Stimulated activated naive CD8-positive, alpha-beta T cell treated with anti-CD3 and anti-CD28 coated beads, Interleukin-15, Interleukin-2, amounts not matched to agents 100 ng/mL and 50 ng/mL, for 24 hours (primary cell): Measurements from ENCODE around the gene DNAJC28.
"Not testable (repeated sequence)": the region's sequence is repeated elsewhere in the genome, so short reads cannot be mapped to it uniquely, and the experiment has no call there.

Experiments used
- H3K27ac Mint-ChIP-seq: one replicate; pipeline ENCODE4 v1.8.0; 2021; ENCODE audit warnings: mild to moderate bottlenecking, mixed read lengths
- H3K27me3 Mint-ChIP-seq: one replicate; pipeline ENCODE4 v1.8.0; 2021; ENCODE audit warnings: mixed read lengths
- H3K36me3 Mint-ChIP-seq: one replicate; pipeline ENCODE4 v1.8.0; 2021; ENCODE audit warnings: low read depth, mixed read lengths
- H3K4me1 Mint-ChIP-seq: one replicate; pipeline ENCODE4 v1.8.0; 2021; ENCODE audit warnings: low read depth, mixed read lengths
- H3K4me3 Mint-ChIP-seq: one replicate; pipeline ENCODE4 v1.8.0; 2021; ENCODE audit warnings: mild to moderate bottlenecking, mixed read lengths
- H3K9me3 Mint-ChIP-seq: one replicate; pipeline ENCODE4 v1.8.0; 2021; ENCODE audit warnings: mixed read lengths

Gene DNAJC28

GRCh38 chr21:33469183-33469582 is 22.3 kb downstream of the DNAJC28 start:
- not testable (repeated sequence) for H3K4me1 Mint-ChIP-seq, H3K9me3 Mint-ChIP-seq, H3K4me3 Mint-ChIP-seq, H3K27ac Mint-ChIP-seq, H3K27me3 Mint-ChIP-seq
- peaks cover 12% of the 10 kb centered on the region for H3K36me3 Mint-ChIP-seq

GRCh38 chr21:33461538-33462250 is 29.8 kb downstream of the DNAJC28 start:
- H3K36me3 Mint-ChIP-seq = peaks cover 10% of the 10 kb centered on the region

GRCh38 chr21:33458861-33459260 is 32.7 kb downstream of the DNAJC28 start:
- no peaks in the 10 kb centered on the region for H3K4me1 Mint-ChIP-seq
- H3K4me3 Mint-ChIP-seq = no peak overlapping the region
- no peaks in the 10 kb centered on the region for H3K9me3 Mint-ChIP-seq
- no peaks in the 10 kb centered on the region for H3K27me3 Mint-ChIP-seq
- H3K36me3 Mint-ChIP-seq = peaks cover 8% of the 10 kb centered on the region
- H3K27ac Mint-ChIP-seq = no peak overlapping the region

More at GRCh38 chr21:33461538-33462250, 29.8 kb downstream of the DNAJC28 start:
- H3K9me3 Mint-ChIP-seq = no peaks in the 10 kb centered on the region
- H3K27ac Mint-ChIP-seq = no peak overlapping the region
- H3K27me3 Mint-ChIP-seq = no peaks in the 10 kb centered on the region
- H3K4me1 Mint-ChIP-seq = no peaks in the 10 kb centered on the region
- H3K4me3 Mint-ChIP-seq = no peak overlapping the region

- no peak overlapping the region for H3K4me3 Mint-ChIP-seq
- no peak overlapping the region for H3K27ac Mint-ChIP-seq
- H3K9me3 Mint-ChIP-seq = no peaks in the 10 kb centered on the region
- peaks cover 8% of the 10 kb centered on the region for H3K36me3 Mint-ChIP-seq
- H3K4me1 Mint-ChIP-seq = peaks cover 4% of the 10 kb centered on the region
- H3K27me3 Mint-ChIP-seq = no peaks in the 10 kb centered on the region
These were observed 35.6 kb downstream of the DNAJC28 start for GRCh38 chr21:33455686-33456446.

- Mint-ChIP-seq H3K27ac (no peak overlapping the region), H3K27me3 (no peaks in the 10 kb centered on the region), H3K4me3 (no peak overlapping the region), H3K36me3 (peaks cover 4% of the 10 kb centered on the region), H3K9me3 (no peaks in the 10 kb centered on the region), H3K4me1 (peaks cover 4% of the 10 kb centered on the region)
These were observed 39.2 kb downstream of the DNAJC28 start for GRCh38 chr21:33452362-33452761.

GRCh38 chr21:33451634-33452071 is 39.9 kb downstream of the DNAJC28 start:
- Mint-ChIP-seq H3K27me3 (no peaks in the 10 kb centered on the region), H3K4me3 (no peak overlapping the region), H3K27ac (no peak overlapping the region)

GRCh38 chr21:33449616-33450015 is 41.9 kb downstream of the DNAJC28 start:
- H3K9me3 Mint-ChIP-seq = no peaks in the 10 kb centered on the region
- H3K27ac Mint-ChIP-seq = no peak overlapping the region
- H3K4me1 Mint-ChIP-seq = peaks cover 8% of the 10 kb centered on the region
- H3K36me3 Mint-ChIP-seq = peaks cover 4% of the 10 kb centered on the region
- no peaks in the 10 kb centered on the region for H3K27me3 Mint-ChIP-seq
- no peak overlapping the region for H3K4me3 Mint-ChIP-seq

More at GRCh38 chr21:33451634-33452071, 39.9 kb downstream of the DNAJC28 start:
- Mint-ChIP-seq H3K4me1 (peaks cover 4% of the 10 kb centered on the region), H3K9me3 (no peaks in the 10 kb centered on the region), H3K36me3 (peaks cover 4% of the 10 kb centered on the region)

- not testable (repeated sequence) for H3K27ac Mint-ChIP-seq, H3K36me3 Mint-ChIP-seq, H3K4me3 Mint-ChIP-seq
These were observed 44.9 kb downstream of the DNAJC28 start for GRCh38 chr21:33446620-33447019.

GRCh38 chr21:33444499-33444898 is 47.0 kb downstream of the DNAJC28 start:
- no peak overlapping the region for H3K4me3 Mint-ChIP-seq
- H3K4me1 Mint-ChIP-seq = peaks cover 19% of the 10 kb centered on the region
- H3K27ac Mint-ChIP-seq = no peak overlapping the region
- H3K27me3 Mint-ChIP-seq = no peaks in the 10 kb centered on the region
- no peaks in the 10 kb centered on the region for H3K36me3 Mint-ChIP-seq
- H3K9me3 Mint-ChIP-seq = no peaks in the 10 kb centered on the region

More at GRCh38 chr21:33446620-33447019, 44.9 kb downstream of the DNAJC28 start:
- not testable (repeated sequence) for H3K9me3 Mint-ChIP-seq, H3K27me3 Mint-ChIP-seq
- H3K4me1 Mint-ChIP-seq = peaks cover 19% of the 10 kb centered on the region

GRCh38 chr21:33443194-33443593 is 48.3 kb downstream of the DNAJC28 start:
- no peak overlapping the region for H3K27ac Mint-ChIP-seq
- H3K36me3 Mint-ChIP-seq = peaks cover 5% of the 10 kb centered on the region
- no peaks in the 10 kb centered on the region for H3K27me3 Mint-ChIP-seq
- H3K9me3 Mint-ChIP-seq = no peaks in the 10 kb centered on the region
- peaks cover 19% of the 10 kb centered on the region for H3K4me1 Mint-ChIP-seq
- H3K4me3 Mint-ChIP-seq = no peak overlapping the region

GRCh38 chr21:33441489-33442477 is 49.7 kb downstream of the DNAJC28 start:
- Mint-ChIP-seq H3K9me3 (no peaks in the 10 kb centered on the region), H3K27ac (no peak overlapping the region), H3K27me3 (no peaks in the 10 kb centered on the region), H3K4me1 (peaks cover 19% of the 10 kb centered on the region), H3K36me3 (peaks cover 18% of the 10 kb centered on the region), H3K4me3 (no peak overlapping the region)
